ENCODE measurements around the gene TACSTD2.
"Not testable (repeated sequence)": the region's sequence is repeated elsewhere in the genome, so short reads cannot be mapped to it uniquely, and the experiment has no call there.

The TACSTD2 gene

DNA sequence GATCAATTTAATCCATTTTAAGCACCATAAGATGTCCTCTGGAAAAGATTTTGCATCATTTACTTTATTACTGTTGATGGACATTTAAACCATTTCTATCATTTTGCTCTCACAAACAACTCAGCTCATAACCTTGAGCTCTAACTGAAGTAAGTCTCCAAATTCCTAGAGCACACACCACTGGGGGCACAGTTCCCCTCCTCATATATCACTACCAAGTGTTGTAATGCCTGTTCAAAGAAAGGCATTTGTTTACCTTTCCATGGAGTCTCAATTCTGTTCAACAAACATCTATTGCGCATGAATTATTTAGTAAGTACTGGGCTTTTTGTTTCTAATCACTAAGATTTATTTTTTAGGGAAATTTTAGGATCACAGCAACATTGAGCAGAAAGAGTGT, 21.7 kb downstream of the TACSTD2 start:
- H3K36me3 Mint-ChIP-seq (ENCODE audit: low read depth) = no peaks in the 10 kb centered on the region

DNA sequence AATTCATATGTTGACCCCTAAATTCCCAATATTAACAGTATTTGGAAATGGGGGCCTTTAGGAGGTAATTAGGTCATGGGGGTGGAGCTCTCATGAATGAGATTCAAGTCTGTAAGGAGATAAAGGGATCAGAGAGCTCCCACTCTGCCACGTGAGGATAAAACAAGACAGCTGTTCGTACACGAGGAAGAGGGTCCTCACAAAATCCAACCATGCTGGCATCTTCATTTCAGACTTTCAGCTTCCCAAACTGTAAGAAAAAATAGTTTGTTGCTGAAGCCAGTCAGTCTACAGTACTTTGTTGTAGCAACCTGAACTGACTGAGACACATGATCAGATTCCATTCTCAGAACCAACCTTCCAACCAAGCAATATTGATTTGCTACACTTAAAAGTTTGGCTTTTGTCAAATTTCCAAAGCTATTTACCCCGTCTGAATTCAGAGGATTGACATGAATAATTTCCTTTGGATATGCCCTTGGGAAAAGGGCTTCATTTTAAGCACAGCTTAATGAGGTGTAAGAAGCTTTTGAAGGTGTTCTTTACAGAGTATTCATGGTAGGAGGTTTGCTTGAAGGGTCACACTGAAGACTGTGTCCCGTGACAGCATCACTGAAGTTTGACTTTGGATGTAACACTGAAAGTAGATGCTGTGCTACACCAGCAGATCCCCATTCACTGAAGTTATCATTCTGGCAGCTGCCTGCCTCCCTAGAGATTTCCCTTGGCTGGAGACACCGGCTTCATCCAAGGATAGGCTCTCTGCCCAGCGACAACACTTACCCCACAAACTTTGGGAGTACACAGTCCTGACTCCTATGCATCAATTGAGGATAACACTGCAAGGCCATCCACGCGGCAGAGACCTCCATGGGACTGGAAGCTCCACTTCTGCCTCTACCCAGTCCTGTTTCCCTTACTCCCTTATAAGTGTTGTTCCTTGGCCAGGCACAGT, 25.6 kb downstream of the TACSTD2 start:
- Mint-ChIP-seq H3K4me1 (peaks cover 34% of the 10 kb centered on the region), H3K9me3 (no peaks in the 10 kb centered on the region), H3K27ac (peak overlapping the region in 1 of 3 experiments; percentile 14), H3K36me3 (ENCODE audit: low read depth) (no peaks in the 10 kb centered on the region), H3K27me3 (ENCODE audit: low read depth) (no peaks in the 10 kb centered on the region), H3K4me3 (peak overlapping the region in 1 of 3 experiments; percentile 24)
- TF ChIP-seq, protein P1, sequence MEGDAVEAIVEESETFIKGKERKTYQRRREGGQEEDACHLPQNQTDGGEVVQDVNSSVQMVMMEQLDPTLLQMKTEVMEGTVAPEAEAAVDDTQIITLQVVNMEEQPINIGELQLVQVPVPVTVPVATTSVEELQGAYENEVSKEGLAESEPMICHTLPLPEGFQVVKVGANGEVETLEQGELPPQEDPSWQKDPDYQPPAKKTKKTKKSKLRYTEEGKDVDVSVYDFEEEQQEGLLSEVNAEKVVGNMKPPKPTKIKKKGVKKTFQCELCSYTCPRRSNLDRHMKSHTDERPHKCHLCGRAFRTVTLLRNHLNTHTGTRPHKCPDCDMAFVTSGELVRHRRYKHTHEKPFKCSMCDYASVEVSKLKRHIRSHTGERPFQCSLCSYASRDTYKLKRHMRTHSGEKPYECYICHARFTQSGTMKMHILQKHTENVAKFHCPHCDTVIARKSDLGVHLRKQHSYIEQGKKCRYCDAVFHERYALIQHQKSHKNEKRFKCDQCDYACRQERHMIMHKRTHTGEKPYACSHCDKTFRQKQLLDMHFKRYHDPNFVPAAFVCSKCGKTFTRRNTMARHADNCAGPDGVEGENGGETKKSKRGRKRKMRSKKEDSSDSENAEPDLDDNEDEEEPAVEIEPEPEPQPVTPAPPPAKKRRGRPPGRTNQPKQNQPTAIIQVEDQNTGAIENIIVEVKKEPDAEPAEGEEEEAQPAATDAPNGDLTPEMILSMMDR (IDR thresholded peaks at IDR 0.05; ENCODE audit: unreplicated experiment in 3 of 3) = no peak

More for the DNA sequence above, 21.7 kb downstream of the TACSTD2 start:
- Mint-ChIP-seq H3K4me3 (no peak overlapping the region), H3K9me3 (peaks cover 5% of the 10 kb centered on the region), H3K27me3 (ENCODE audit: low read depth) (no peaks in the 10 kb centered on the region), H3K27ac (no peak overlapping the region), H3K4me1 (peaks cover 11% of the 10 kb centered on the region)
- TF ChIP-seq, protein P1 (IDR thresholded peaks at IDR 0.05; ENCODE audit: unreplicated experiment in 3 of 3) = no peak

DNA sequence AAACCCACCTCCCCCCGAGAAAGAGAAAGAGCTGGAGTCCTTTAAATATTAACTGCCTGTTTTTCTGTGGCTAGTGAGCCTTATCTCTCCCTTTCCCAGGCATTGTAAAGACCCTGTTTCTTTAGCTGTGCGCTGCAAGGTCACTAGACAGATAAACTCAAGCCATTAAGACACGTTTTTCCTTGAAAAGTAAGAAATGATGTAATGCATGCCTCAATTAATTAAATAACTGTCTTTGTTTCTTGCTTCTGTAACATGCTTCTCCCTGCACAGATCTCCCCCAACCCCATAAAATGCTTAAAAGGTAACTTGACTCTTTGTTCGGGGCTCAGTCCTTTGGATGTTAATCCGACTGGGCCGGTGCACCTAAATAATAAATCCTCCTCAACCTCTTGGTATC, 27.8 kb downstream of the TACSTD2 start:
- not testable (repeated sequence) for H3K9me3 Mint-ChIP-seq
- Mint-ChIP-seq H3K27ac (peak overlapping the region; percentile 90 to 97 (median 93)), H3K4me3 (peak overlapping the region; percentile 40 to 63 (median 48))

DNA sequence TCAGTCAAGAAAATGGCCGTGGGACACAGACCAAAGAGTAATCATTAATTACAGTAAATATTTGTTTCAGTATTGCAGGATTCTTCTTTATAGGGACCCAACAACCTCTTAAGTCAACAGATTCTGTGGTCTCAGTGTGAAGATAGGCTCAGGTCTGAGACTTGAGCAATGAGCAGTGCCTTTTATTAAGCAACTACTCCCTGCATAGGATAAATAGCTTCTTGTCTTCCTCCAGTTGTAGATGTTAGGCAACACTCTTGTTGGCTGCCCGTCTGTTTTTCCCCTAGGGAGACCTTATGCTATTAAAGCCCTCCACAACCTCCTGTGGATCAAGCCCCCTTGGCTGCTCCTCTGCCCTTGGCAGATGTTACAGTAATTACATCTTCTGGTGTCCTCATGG, 28.7 kb downstream of the TACSTD2 start:
- Mint-ChIP-seq H3K4me1 (peaks cover 43% of the 10 kb centered on the region), H3K27me3 (ENCODE audit: low read depth) (no peaks in the 10 kb centered on the region), H3K27ac (peak overlapping the region; percentile 90 to 97 (median 93)), H3K4me3 (peak overlapping the region; percentile 40 to 63 (median 48)), H3K9me3 (no peaks in the 10 kb centered on the region), H3K36me3 (ENCODE audit: low read depth) (no peaks in the 10 kb centered on the region)
- TF ChIP-seq, protein P1 (IDR thresholded peaks at IDR 0.05; ENCODE audit: unreplicated experiment in 3 of 3) = no peak

More for the DNA sequence above, 27.8 kb downstream of the TACSTD2 start:
- H3K27me3 Mint-ChIP-seq (ENCODE audit: low read depth); H3K36me3 Mint-ChIP-seq (ENCODE audit: low read depth): not testable (repeated sequence)
- H3K4me1 Mint-ChIP-seq = peaks cover 43% of the 10 kb centered on the region

DNA sequence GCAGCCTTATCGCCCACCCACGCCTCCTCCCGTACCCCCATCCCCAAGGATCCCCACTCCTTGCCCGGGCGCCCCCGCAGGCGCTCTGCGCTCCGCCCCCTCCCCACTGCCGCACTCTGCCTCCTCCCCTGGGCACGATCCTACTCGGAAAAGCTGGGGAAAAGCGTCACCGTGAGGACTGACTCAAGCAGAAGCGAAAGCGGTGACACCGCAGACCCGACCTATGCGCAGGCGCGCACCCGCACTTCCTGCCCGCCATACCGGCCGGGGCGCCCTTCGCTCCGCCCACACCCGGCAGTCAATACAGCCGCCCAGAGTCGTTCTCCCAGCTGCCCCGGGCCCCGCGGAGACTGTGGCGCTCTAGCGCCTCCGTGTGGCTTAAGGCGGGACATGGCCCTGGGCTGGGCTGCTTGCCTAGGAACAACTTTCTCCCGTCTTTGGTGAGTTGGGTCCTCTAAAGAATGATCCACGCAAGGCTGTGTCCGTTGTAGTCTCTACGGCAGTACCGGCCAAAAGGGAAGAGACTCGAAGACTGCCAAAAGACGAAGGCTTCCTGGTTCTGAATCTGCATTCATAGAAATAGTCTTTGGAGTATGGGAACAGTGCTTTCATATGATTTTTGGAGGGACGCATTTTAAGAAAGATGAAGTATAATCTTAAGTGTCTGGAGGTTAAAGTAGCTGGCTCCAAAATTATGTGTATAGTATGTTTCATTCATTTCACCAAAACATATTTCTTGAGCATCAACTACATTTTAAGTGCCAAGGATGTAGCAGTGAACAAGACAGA, 30.3 kb downstream of the TACSTD2 start, which contains the start of gene OMA1:
OMA1 (minus strand) TSS at position 207 of the 789 bp plus-strand sequence. CDS start 7,432 bp downstream, outside the sequence.
- no peaks in the 10 kb centered on the region for H3K36me3 Mint-ChIP-seq (ENCODE audit: low read depth)

More for the DNA sequence above, 30.3 kb downstream of the TACSTD2 start, which contains the start of gene OMA1:
- H3K27me3 Mint-ChIP-seq (ENCODE audit: low read depth) = no peaks in the 10 kb centered on the region
- H3K27ac Mint-ChIP-seq = peak within 1 kb of the TSS; percentile 90 to 97 (median 96)
- H3K4me3 Mint-ChIP-seq = peak within 1 kb of the TSS; percentile 88 to 90 (median 89)
- H3K9me3 Mint-ChIP-seq = no peaks in the 10 kb centered on the region
- TF ChIP-seq, protein P1 (IDR thresholded peaks at IDR 0.05; ENCODE audit: unreplicated experiment in 3 of 3) = peak; percentile 95 to 96 (median 96)
- H3K4me1 Mint-ChIP-seq = peaks cover 41% of the 10 kb centered on the region
